Caco-2 (cell line): ENCODE measurements around the gene VAPB. TPM values are rescaled to one million over a fixed set of nuclear protein-coding genes. Genes with fewer than 3 reads are reported as not detected.

Source experiments
- BruUV-seq: library from RNA; stranded (reverse); fragments of 400-500 nt; replicated peaks from 2 replicates; lab custom pipeline; 2021; lab: Mats Ljungman, UMichigan
- CTCF ChIA-PET: fragments of 300-600 bp; sonication (Branson Sonifier 250); formaldehyde crosslinking; loops from one replicate; lab custom pipeline; 2022; ENCODE audit warnings: antibody characterized with exemption; lab: Charles Lee
- POLR2A ChIA-PET: fragments of 300-600 bp; sonication (Branson Sonifier 250); formaldehyde crosslinking; loops from one replicate; lab custom pipeline; 2022; ENCODE audit warnings: antibody characterized with exemption; lab: Charles Lee
- DNase-seq, 2 experiments: peaks; one replicate each; pipeline versions ENCODE4 v3.0.0 to v3.0.0-alpha.2; 2020 to 2022
- H3K27me3 ChIP-seq: replicated peaks from 2 replicates; pipeline ENCODE4 v1.6.0; 2011; ENCODE audit warnings: low read length; ENCODE audit not compliant: control insufficient read depth, insufficient read depth
- H3K36me3 ChIP-seq: 2 replicates; pipeline ENCODE4 v1.5.1; 2011; ENCODE audit warnings: low read length; ENCODE audit not compliant: control insufficient read depth, insufficient read depth
- H3K4me1 ChIP-seq: fragments of 250-450 bp; sonication (Bioruptor Pico); 2 replicates; pipeline ENCODE4 v1.5.1; 2020; ENCODE audit warnings: mild to moderate bottlenecking
- H3K4me3 ChIP-seq: 2 replicates; pipeline ENCODE4 v1.5.1; 2011; ENCODE audit warnings: low read depth, mild to moderate bottlenecking, control low read depth, low read length
- H3K9me3 ChIP-seq: fragments of 250-450 bp; sonication (Bioruptor Pico); 2 replicates; pipeline ENCODE4 v1.5.1; 2020; ENCODE audit warnings: mild to moderate bottlenecking, moderate library complexity
- H3K27ac Mint-ChIP-seq: one replicate; pipeline ENCODE4 v1.8.0; 2022; ENCODE audit warnings: mixed read lengths; ENCODE audit not compliant: unreplicated experiment
- H3K27me3 Mint-ChIP-seq: one replicate; pipeline ENCODE4 v1.8.0; 2022; ENCODE audit warnings: mixed read lengths; ENCODE audit not compliant: insufficient read depth, unreplicated experiment
- H3K36me3 Mint-ChIP-seq: one replicate; pipeline ENCODE4 v1.8.0; 2022; ENCODE audit warnings: mild to moderate bottlenecking, mixed read lengths; ENCODE audit not compliant: insufficient read depth, unreplicated experiment
- H3K4me1 Mint-ChIP-seq: one replicate; pipeline ENCODE4 v1.8.0; 2022; ENCODE audit warnings: low read depth, mixed read lengths; ENCODE audit not compliant: unreplicated experiment
- H3K4me3 Mint-ChIP-seq: one replicate; pipeline ENCODE4 v1.8.0; 2022; ENCODE audit warnings: mild to moderate bottlenecking, moderate library complexity, mixed read lengths; ENCODE audit not compliant: unreplicated experiment
- H3K9me3 Mint-ChIP-seq: one replicate; pipeline ENCODE4 v1.8.0; 2022; ENCODE audit warnings: mixed read lengths; ENCODE audit not compliant: unreplicated experiment
- CTCF ChIP-seq, 2 experiments: fragments of 200-600 bp in 1 of 2; IDR thresholded peaks; 1 replicate in 1 of 2; 2 replicates in 1 of 2; pipeline versions ENCODE4 v1.5.1 to v1.8.0; 2011 to 2022; ENCODE audit warnings: antibody characterized with exemption in 1 of 2, control low read depth in 1 of 2, inconsistent platforms in 1 of 2, low read depth in 1 of 2, low read length in 1 of 2, mild to moderate bottlenecking in 1 of 2, moderate library complexity in 1 of 2; ENCODE audit not compliant: insufficient read depth in 1 of 2, severe bottlenecking in 1 of 2, unreplicated experiment in 1 of 2
- intact Hi-C: fragments of 100-400 bp; cut with micrococcal nuclease; formaldehyde crosslinking; loops from one replicate; pipeline ENCODE4 v1.10.0; 2022; ENCODE audit not compliant: unreplicated experiment
- total RNA-seq: library from RNA; stranded (reverse); gene quantifications from 2 replicates; pipeline ENCODE4 v1.2.3, GENCODE V29; 2022

The VAPB gene
- total RNA-seq, 1 experiment from 2014 or later, result 186 TPM

GRCh38 chr20:58389968-58390658 lies 1.1 kb downstream of the VAPB start:
- CTCF ChIA-PET, result interaction anchor here (0.8 to 1.4 kb wide), 4 partner anchors 18 to 155 kb away, joined by 3 to 8 read pairs (median 4); no protein-coding TSS in a partner anchor
- POLR2A ChIA-PET, result interaction anchor here (1.4 to 1.7 kb wide), 2 partner anchors 31 to 80 kb away, joined by 8 to 20 read pairs; partner anchors contain the start of gene RAB22A
- BruUV-seq, result no TSS peak
- H3K4me3 ChIP-seq, result peak overlapping the region; percentile 74
- H3K9me3 Mint-ChIP-seq, result no peaks in the 10 kb centered on the region
- peaks cover 43% of the 10 kb centered on the region for H3K4me1 Mint-ChIP-seq
- H3K27me3 Mint-ChIP-seq, result no peaks in the 10 kb centered on the region
- no peak for TF ChIP-seq CTCF (IDR thresholded peaks at IDR 0.05; ENCODE audit: insufficient read depth in 1 of 2, low read depth in 1 of 2, low read length in 1 of 2, severe bottlenecking in 1 of 2, unreplicated experiment in 1 of 2)
- H3K27me3 ChIP-seq, result no peaks in the 10 kb centered on the region
- intact Hi-C loops, result loop anchor here (1.0 to 5.0 kb wide), 3 partner anchors 17 to 78 kb away; no protein-coding TSS in a partner anchor
- H3K4me1 ChIP-seq, result peaks cover 31% of the 10 kb centered on the region
- peak overlapping the region; percentile 88 for H3K27ac Mint-ChIP-seq
- H3K36me3 Mint-ChIP-seq, result peaks cover 55% of the 10 kb centered on the region
- H3K36me3 ChIP-seq, result peaks cover 5% of the 10 kb centered on the region; the same call in 1 of the 2 replicates
- no peak for DNase-seq
- peaks cover 14% of the 10 kb centered on the region for H3K9me3 ChIP-seq
- peak overlapping the region; percentile 86 for H3K4me3 Mint-ChIP-seq

GRCh38 chr20:58390659-58391035 lies 1.6 kb downstream of the VAPB start:
- Mint-ChIP-seq H3K4me1 (peaks cover 43% of the 10 kb centered on the region), H3K27me3 (no peaks in the 10 kb centered on the region), H3K36me3 (peaks cover 55% of the 10 kb centered on the region), H3K4me3 (peak overlapping the region; percentile 86), H3K9me3 (no peaks in the 10 kb centered on the region), H3K27ac (peak overlapping the region; percentile 88)
- peaks cover 36% of the 10 kb centered on the region for H3K4me1 ChIP-seq
- no peak for TF ChIP-seq CTCF (IDR thresholded peaks at IDR 0.05; ENCODE audit: insufficient read depth in 1 of 2, low read depth in 1 of 2, low read length in 1 of 2, severe bottlenecking in 1 of 2, unreplicated experiment in 1 of 2)
- CTCF ChIA-PET, result no interaction called here
- intact Hi-C loops, result no loop called here
- BruUV-seq, result TSS peak; percentile 39
- POLR2A ChIA-PET, result no interaction called here
- peaks cover 13% of the 10 kb centered on the region for H3K9me3 ChIP-seq
- no peaks in the 10 kb centered on the region for H3K27me3 ChIP-seq
- DNase-seq, result no peak
- H3K36me3 ChIP-seq, result peaks cover 5% of the 10 kb centered on the region; the same call in 1 of the 2 replicates
- H3K4me3 ChIP-seq, result peak overlapping the region; percentile 6; the same call in 1 of the 2 replicates

GRCh38 chr20:58392286-58392685 lies 3.3 kb downstream of the VAPB start:
- intact Hi-C loops, result no loop called here
- H3K4me1 Mint-ChIP-seq, result peaks cover 50% of the 10 kb centered on the region
- Histone ChIP-seq H3K9me3 (peaks cover 12% of the 10 kb centered on the region), H3K4me1 (peaks cover 44% of the 10 kb centered on the region), H3K36me3 (peaks cover 5% of the 10 kb centered on the region; the same call in 1 of the 2 replicates), H3K4me3 (no peak overlapping the region), H3K27me3 (no peaks in the 10 kb centered on the region)
- no peak for DNase-seq
- no peaks in the 10 kb centered on the region for H3K9me3 Mint-ChIP-seq
- TF ChIP-seq CTCF (IDR thresholded peaks at IDR 0.05; ENCODE audit: insufficient read depth in 1 of 2, low read depth in 1 of 2, low read length in 1 of 2, severe bottlenecking in 1 of 2, unreplicated experiment in 1 of 2), result no peak
- peaks cover 61% of the 10 kb centered on the region for H3K36me3 Mint-ChIP-seq
- no TSS peak for BruUV-seq
- POLR2A ChIA-PET, result no interaction called here
- CTCF ChIA-PET, result no interaction called here
- no peaks in the 10 kb centered on the region for H3K27me3 Mint-ChIP-seq
- no peak overlapping the region for H3K4me3 Mint-ChIP-seq
- H3K27ac Mint-ChIP-seq, result peak overlapping the region; percentile 8
